H54 (cell line): ENCODE data around the gene SCNM1.
"Not testable (repeated sequence)": the region's sequence is repeated elsewhere in the genome, so short reads cannot be mapped to it uniquely, and the experiment has no call there.

Experiments
- DNase-seq: peaks from one replicate; pipeline ENCODE4 v3.0.0; 2011; ENCODE audit warnings: low spot score, mixed read lengths; ENCODE audit not compliant: insufficient read length
- FAIRE-seq: peaks from 3 replicates; lab custom pipeline; 2011; peaks lifted over from hg19 to GRCh38; lab: Jason Lieb, UNC
- POLR2A ChIP-seq: IDR thresholded peaks from 2 replicates; pipeline ENCODE4 v1.6.1; 2011; ENCODE audit warnings: low read depth, mild to moderate bottlenecking, low read length

The SCNM1 gene

GRCh38 chr1:151159373-151159772, 6.6 kb upstream of the SCNM1 start:
- no peak for TF ChIP-seq POLR2A
- DNase-seq, result no peak
- FAIRE-seq, result no peak

GRCh38 chr1:151164732-151165280, 1.1 kb upstream of the SCNM1 start:
- FAIRE-seq (no peak), DNase-seq (no peak)
- no peak for TF ChIP-seq POLR2A

GRCh38 chr1:151165281-151165737, 635 bp upstream of the SCNM1 start:
- TF ChIP-seq POLR2A, result no peak; the same call in 1 of the 2 replicates
- DNase-seq (peak; percentile 59), FAIRE-seq (no peak)

GRCh38 chr1:151166505-151166956, 587 bp downstream of the SCNM1 start:
- no peak for FAIRE-seq
- peak; percentile 78 for DNase-seq
- TF ChIP-seq POLR2A, result no peak

- no peak for DNase-seq
- no peak for TF ChIP-seq POLR2A
- FAIRE-seq, result no peak
Observed at GRCh38 chr1:151167116-151167515, 1.2 kb downstream of the SCNM1 start.

- FAIRE-seq (no peak), DNase-seq (no peak)
- no peak for TF ChIP-seq POLR2A
Observed at GRCh38 chr1:151171190-151171589, 5.2 kb downstream of the SCNM1 start.

- DNase-seq, result no peak
- FAIRE-seq, result no peak
- TF ChIP-seq POLR2A, result no peak
Observed at GRCh38 chr1:151175041-151175741, 9.2 kb downstream of the SCNM1 start.

GRCh38 chr1:151175863-151176262, 9.9 kb downstream of the SCNM1 start, which contains the start of gene TMOD4:
TSS of gene TMOD4 (minus strand) at chr1:151175981. CDS start at chr1:151174875, 1,106 bp downstream.
- no peak for TF ChIP-seq POLR2A
- no peak for FAIRE-seq
- DNase-seq, result no peak

GRCh38 chr1:151176514-151177045, 10.6 kb downstream of the SCNM1 start:
- FAIRE-seq (no peak), DNase-seq (no peak)
- TF ChIP-seq POLR2A, result no peak

GRCh38 chr1:151184211-151184610, 18.3 kb downstream of the SCNM1 start:
- DNase-seq (no peak), FAIRE-seq (no peak)
- no peak for TF ChIP-seq POLR2A

- no peak for DNase-seq
- no peak for FAIRE-seq
- TF ChIP-seq POLR2A, result no peak
Observed at GRCh38 chr1:151187205-151187604, 21.3 kb downstream of the SCNM1 start.

GRCh38 chr1:151188667-151189066, 22.7 kb downstream of the SCNM1 start:
- DNase-seq, FAIRE-seq: not testable (repeated sequence)

- no peak; the same call in none of the 2 replicates for TF ChIP-seq POLR2A
- DNase-seq (peak; percentile 89), FAIRE-seq (no peak)
Observed at GRCh38 chr1:151189637-151190445, 23.9 kb downstream of the SCNM1 start, which contains the start of gene VPS72. TSS of gene VPS72 (minus strand) at chr1:151190197. CDS start at chr1:151190121, 76 bp downstream.

- FAIRE-seq (no peak), DNase-seq (no peak)
- TF ChIP-seq POLR2A, result no peak
Observed at GRCh38 chr1:151192047-151192446, 26.1 kb downstream of the SCNM1 start.
